SK-N-SH treated with all-trans-retinoic acid at 6 μM for 48 hours (cell line): Measurements from ENCODE around the gene CRABP1.

Source experiments
- ATAC-seq: fragments of 200-7000 bp; cut with Tn5 transposase; 3 replicates; pipeline ENCODE4 v1.9.1; 2020; ENCODE audit warnings: mild to moderate bottlenecking, moderate library complexity
- BACH2 ChIP-seq: fragments of 250-450 bp; sonication (Bioruptor Pico); IDR thresholded peaks from 2 replicates; pipeline ENCODE4 v1.9.0; 2021; ENCODE audit warnings: mild to moderate bottlenecking, borderline replicate concordance
- CSDC2 ChIP-seq: fragments of 250-450 bp; sonication (Bioruptor Pico); IDR thresholded peaks from 2 replicates; pipeline ENCODE4 v1.5.0; 2020; ENCODE audit warnings: mild to moderate bottlenecking, moderate library complexity
- ESRRG ChIP-seq: fragments of 250-450 bp; sonication (Bioruptor Pico); IDR thresholded peaks from 2 replicates; pipeline ENCODE4 v1.6.1; 2021; ENCODE audit warnings: mild to moderate bottlenecking
- GLIS3 ChIP-seq: fragments of 250-450 bp; sonication (Bioruptor Pico); IDR thresholded peaks from 2 replicates; pipeline ENCODE4 v1.5.0; 2020; ENCODE audit warnings: mild to moderate bottlenecking, moderate library complexity
- ISL1 ChIP-seq: fragments of 250-450 bp; sonication (Bioruptor Pico); IDR thresholded peaks from 2 replicates; pipeline ENCODE4 v2.1.2; 2022; ENCODE audit warnings: mild to moderate bottlenecking, moderate library complexity
- OSR1 ChIP-seq: fragments of 250-450 bp; sonication (Bioruptor Pico); IDR thresholded peaks from 2 replicates; pipeline ENCODE4 v1.8.0; 2022; ENCODE audit warnings: moderate library complexity, mild to moderate bottlenecking, inconsistent platforms
- PPARA ChIP-seq: fragments of 250-450 bp; sonication (Bioruptor Pico); IDR thresholded peaks from 2 replicates; pipeline ENCODE4 v1.5.0; 2020; ENCODE audit warnings: mild to moderate bottlenecking, borderline replicate concordance
- SNAI2 ChIP-seq: fragments of 250-450 bp; sonication (Bioruptor Pico); IDR thresholded peaks from 2 replicates; pipeline ENCODE4 v1.5.0; 2020; ENCODE audit warnings: mild to moderate bottlenecking, moderate library complexity
- TCF4 ChIP-seq: fragments of 250-450 bp; sonication (Bioruptor Pico); IDR thresholded peaks from 2 replicates; pipeline ENCODE4 v1.8.0; 2021; ENCODE audit warnings: mild to moderate bottlenecking, moderate library complexity, borderline replicate concordance
- TOX ChIP-seq: fragments of 250-450 bp; sonication (Bioruptor Pico); IDR thresholded peaks from 2 replicates; pipeline ENCODE4 v1.8.0; 2021; ENCODE audit warnings: mild to moderate bottlenecking, moderate library complexity, borderline replicate concordance
- ZFP30 ChIP-seq: fragments of 450-650 bp; formaldehyde crosslinking; IDR thresholded peaks from 2 replicates; pipeline ENCODE4 v1.5.0; 2022; ENCODE audit warnings: mild to moderate bottlenecking, moderate library complexity
- ZNF565 ChIP-seq: fragments of 450-650 bp; formaldehyde crosslinking; conservative IDR thresholded peaks from 2 replicates; pipeline ENCODE4 v1.5.0; 2020; ENCODE audit warnings: low read depth, mild to moderate bottlenecking, moderate library complexity
- ZNF70 ChIP-seq: fragments of 450-650 bp; formaldehyde crosslinking; IDR thresholded peaks from 2 replicates; pipeline ENCODE4 v1.5.0; 2020; ENCODE audit warnings: mild to moderate bottlenecking, moderate library complexity
- ZNF8 ChIP-seq: fragments of 450-650 bp; formaldehyde crosslinking; IDR thresholded peaks from 2 replicates; pipeline ENCODE4 v1.5.0; 2020; ENCODE audit warnings: mild to moderate bottlenecking, moderate library complexity
- TF ChIP-seq, protein P1 (sequence below): fragments of 250-450 bp; sonication (Bioruptor Pico); IDR thresholded peaks from 2 replicates; pipeline ENCODE4 v1.5.1; 2020; ENCODE audit warnings: low read depth, mild to moderate bottlenecking, moderate library complexity
- TF ChIP-seq, protein P2 (sequence below): fragments of 250-450 bp; sonication (Bioruptor Pico); IDR thresholded peaks from 2 replicates; pipeline ENCODE4 v1.5.0; 2020; ENCODE audit warnings: mild to moderate bottlenecking, moderate library complexity
- TF ChIP-seq, protein P3 (sequence below): fragments of 250-450 bp; sonication (Bioruptor Pico); IDR thresholded peaks from 2 replicates; pipeline ENCODE4 v1.8.0; 2021; ENCODE audit warnings: low read depth, mild to moderate bottlenecking, moderate library complexity, borderline replicate concordance

CRABP1 gene

DNA sequence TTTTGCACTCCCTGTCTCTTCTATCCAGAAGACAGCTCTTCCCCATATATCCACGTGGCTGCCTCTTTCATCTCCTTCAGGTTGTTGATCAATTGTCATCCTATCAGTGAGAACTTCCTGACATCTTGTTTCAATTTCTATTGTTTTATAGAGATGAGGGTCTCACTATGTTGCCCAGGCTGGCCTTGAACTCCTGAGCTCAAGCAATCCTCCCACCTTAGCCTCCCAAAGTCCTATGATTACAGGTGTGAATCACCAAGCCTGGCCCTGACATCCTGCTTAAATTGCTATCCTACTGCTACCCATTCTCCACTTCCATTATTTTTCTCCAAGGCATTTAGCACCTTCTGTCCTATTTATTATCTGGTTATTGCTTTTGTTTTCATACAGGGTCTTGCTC lies 53.0 kb downstream of the CRABP1 start (continued):
- no peak for TF ChIP-seq ESRRG (CRISPR knock-in tag)
- TF ChIP-seq TCF4 (CRISPR knock-in tag), result no peak
- TF ChIP-seq, protein P1, sequence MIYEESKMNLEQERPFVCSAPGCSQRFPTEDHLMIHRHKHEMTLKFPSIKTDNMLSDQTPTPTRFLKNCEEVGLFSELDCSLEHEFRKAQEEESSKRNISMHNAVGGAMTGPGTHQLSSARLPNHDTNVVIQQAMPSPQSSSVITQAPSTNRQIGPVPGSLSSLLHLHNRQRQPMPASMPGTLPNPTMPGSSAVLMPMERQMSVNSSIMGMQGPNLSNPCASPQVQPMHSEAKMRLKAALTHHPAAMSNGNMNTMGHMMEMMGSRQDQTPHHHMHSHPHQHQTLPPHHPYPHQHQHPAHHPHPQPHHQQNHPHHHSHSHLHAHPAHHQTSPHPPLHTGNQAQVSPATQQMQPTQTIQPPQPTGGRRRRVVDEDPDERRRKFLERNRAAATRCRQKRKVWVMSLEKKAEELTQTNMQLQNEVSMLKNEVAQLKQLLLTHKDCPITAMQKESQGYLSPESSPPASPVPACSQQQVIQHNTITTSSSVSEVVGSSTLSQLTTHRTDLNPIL (CRISPR knock-in tag), result no peak
- TF ChIP-seq PPARA (CRISPR knock-in tag), result no peak
- TF ChIP-seq ZFP30 (CRISPR knock-in tag), result no peak

DNA sequence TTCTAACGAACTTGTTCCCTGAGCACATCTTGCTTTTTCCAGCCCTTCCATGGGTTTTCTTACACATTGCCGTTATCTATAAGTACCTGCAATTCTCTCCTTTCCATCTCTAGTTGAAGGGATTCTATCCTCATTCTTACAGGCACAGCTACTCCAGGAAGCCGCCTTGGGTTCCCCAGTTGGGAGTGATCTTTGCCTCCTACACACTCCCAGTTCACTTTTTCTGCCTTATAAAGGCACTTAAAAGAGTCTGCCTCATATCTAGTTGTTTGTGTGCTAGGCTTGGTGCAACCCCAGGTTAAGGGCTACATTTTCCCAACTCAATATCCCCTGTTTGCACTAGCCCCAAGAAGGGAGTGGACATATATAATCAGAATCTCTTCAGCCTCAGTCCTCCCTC lies 53.9 kb downstream of the CRABP1 start:
- TF ChIP-seq SNAI2 (CRISPR knock-in tag) (no peak), OSR1 (CRISPR knock-in tag) (no peak), CSDC2 (no peak), ZNF70 (no peak), ZNF565 (no peak), TOX (no peak), ESRRG (CRISPR knock-in tag) (no peak), BACH2 (CRISPR knock-in tag) (no peak), TCF4 (CRISPR knock-in tag) (no peak), GLIS3 (CRISPR knock-in tag) (no peak)
- TF ChIP-seq, protein P2, sequence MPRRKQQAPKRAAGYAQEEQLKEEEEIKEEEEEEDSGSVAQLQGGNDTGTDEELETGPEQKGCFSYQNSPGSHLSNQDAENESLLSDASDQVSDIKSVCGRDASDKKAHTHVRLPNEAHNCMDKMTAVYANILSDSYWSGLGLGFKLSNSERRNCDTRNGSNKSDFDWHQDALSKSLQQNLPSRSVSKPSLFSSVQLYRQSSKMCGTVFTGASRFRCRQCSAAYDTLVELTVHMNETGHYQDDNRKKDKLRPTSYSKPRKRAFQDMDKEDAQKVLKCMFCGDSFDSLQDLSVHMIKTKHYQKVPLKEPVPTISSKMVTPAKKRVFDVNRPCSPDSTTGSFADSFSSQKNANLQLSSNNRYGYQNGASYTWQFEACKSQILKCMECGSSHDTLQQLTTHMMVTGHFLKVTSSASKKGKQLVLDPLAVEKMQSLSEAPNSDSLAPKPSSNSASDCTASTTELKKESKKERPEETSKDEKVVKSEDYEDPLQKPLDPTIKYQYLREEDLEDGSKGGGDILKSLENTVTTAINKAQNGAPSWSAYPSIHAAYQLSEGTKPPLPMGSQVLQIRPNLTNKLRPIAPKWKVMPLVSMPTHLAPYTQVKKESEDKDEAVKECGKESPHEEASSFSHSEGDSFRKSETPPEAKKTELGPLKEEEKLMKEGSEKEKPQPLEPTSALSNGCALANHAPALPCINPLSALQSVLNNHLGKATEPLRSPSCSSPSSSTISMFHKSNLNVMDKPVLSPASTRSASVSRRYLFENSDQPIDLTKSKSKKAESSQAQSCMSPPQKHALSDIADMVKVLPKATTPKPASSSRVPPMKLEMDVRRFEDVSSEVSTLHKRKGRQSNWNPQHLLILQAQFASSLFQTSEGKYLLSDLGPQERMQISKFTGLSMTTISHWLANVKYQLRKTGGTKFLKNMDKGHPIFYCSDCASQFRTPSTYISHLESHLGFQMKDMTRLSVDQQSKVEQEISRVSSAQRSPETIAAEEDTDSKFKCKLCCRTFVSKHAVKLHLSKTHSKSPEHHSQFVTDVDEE (CRISPR knock-in tag), result no peak
- TF ChIP-seq, protein P1 (CRISPR knock-in tag), result no peak
- no peak for ATAC-seq

DNA sequence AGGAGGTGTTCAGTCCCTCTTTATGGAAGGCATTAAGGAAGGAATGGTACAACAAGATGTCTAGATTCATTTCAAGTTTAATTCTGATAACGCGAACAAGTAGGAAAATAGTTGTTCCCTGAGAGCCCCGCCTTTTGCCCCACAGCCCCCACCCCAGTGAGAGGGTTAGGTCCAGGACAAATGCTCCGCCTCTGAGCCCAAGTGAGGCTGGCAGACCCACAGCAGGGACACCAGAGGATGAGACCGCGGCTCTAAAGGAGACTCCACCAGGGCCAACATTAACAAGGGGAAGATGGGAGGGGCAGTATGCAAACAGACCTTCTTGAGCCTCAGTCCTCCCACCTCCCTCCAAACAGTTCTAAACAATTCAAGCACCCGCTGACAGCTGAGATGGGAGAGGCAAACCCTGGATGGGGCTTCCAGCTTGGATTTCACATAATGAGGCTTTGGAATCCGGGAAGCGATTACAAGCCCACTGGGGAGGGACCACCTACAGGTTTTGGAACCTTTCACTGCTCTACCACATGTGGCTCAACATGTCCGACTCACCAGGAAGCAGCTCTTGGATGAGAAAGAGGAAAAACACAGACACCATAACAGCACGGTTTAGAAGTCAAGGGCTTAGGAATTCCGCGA lies 54.9 kb downstream of the CRABP1 start:
- no peak for ATAC-seq
- TF ChIP-seq ZFP30 (CRISPR knock-in tag), result no peak
- TF ChIP-seq, protein P1 (CRISPR knock-in tag), result no peak
- no peak for TF ChIP-seq TCF4 (CRISPR knock-in tag)
- TF ChIP-seq, protein P3, sequence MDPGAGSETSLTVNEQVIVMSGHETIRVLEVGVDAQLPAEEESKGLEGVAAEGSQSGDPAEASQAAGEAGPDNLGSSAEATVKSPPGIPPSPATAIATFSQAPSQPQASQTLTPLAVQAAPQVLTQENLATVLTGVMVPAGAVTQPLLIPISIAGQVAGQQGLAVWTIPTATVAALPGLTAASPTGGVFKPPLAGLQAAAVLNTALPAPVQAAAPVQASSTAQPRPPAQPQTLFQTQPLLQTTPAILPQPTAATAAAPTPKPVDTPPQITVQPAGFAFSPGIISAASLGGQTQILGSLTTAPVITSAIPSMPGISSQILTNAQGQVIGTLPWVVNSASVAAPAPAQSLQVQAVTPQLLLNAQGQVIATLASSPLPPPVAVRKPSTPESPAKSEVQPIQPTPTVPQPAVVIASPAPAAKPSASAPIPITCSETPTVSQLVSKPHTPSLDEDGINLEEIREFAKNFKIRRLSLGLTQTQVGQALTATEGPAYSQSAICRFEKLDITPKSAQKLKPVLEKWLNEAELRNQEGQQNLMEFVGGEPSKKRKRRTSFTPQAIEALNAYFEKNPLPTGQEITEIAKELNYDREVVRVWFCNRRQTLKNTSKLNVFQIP, result no peak

DNA sequence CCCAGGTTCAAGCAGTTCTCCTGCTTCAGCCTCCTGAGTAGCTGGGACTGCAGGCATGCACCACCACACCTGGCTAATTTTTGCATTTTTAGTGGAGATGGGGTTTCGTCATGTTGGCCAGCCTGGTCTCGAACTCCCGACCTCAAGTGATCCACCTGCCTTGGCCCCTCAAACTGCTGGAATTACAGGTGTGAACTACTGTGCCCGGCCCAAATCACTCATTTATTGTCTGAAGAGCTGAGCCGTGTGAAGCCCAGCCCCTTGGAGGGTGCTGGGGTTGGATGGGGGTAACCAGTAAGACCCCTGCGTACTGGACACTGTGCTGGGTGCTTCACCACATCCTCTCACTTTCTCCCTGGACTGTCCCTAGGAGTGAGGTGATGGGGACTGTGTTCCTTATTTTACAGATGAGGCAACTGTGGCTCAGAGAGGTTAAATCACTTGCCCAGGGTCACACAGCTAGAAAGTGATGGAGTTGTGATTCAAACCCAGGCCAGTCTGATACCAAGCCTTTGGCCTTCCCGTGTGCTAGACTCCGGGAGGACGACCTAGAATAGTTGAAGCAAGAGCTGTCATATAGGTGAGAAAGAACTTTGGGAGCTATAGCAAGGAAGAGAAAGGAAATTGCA lies 56.1 kb downstream of the CRABP1 start:
- ATAC-seq, result no peak
- no peak for TF ChIP-seq ZNF565
- no peak for TF ChIP-seq TCF4 (CRISPR knock-in tag)
- no peak for TF ChIP-seq ISL1
- TF ChIP-seq ZNF70, result no peak
- no peak for TF ChIP-seq ZNF8
- TF ChIP-seq, protein P3, result no peak
- TF ChIP-seq, protein P2 (CRISPR knock-in tag), result no peak
